ENCODE measurements around the gene CD40. TPM values are rescaled to one million over a fixed set of nuclear protein-coding genes. Genes with fewer than 3 reads are reported as not detected.

Gene CD40
- total and polyA plus RNA-seq, 2 of the 4 experiments (the other 2 are of a cell fraction), result 0.36 to 0.92 TPM

- Histone ChIP-seq H2BK15ac (ENCODE audit: low read depth, low read length) (no peak overlapping the region), H2AFZ (replicated peaks; ENCODE audit: low read length, poor library complexity) (peak overlapping the region; percentile 98), H3K14ac (replicated peaks; ENCODE audit: low read depth, low read length) (peak overlapping the region; percentile 99), H2BK120ac (ENCODE audit: low read depth, low read length) (peak overlapping the region; percentile 57; the same call in 1 of the 2 replicates), H3K23ac (ENCODE audit: low read depth, low read length) (peak overlapping the region; percentile 93; the same call in 1 of the 2 replicates), H3K9ac (ENCODE audit: low read depth, low read length) (peak overlapping the region; percentile 98), H4K91ac (ENCODE audit: insufficient read depth, low read depth, low read length) (peak overlapping the region; percentile 75; the same call in 1 of the 2 replicates), H2BK20ac (ENCODE audit: low read depth, low read length) (no peak overlapping the region), H4K8ac (ENCODE audit: low read depth in 2 of 2, low read length in 2 of 2) (peak overlapping the region; percentile 90 to 93), H2BK5ac (ENCODE audit: low read depth, low read length, poor library complexity, severe bottlenecking) (peak overlapping the region; percentile 98), H2AK9ac (replicated peaks; ENCODE audit: low read depth, low read length, poor library complexity) (peak overlapping the region; percentile 77), H3K56ac (ENCODE audit: extremely low read depth, insufficient read depth, low read length) (peak overlapping the region; percentile 55; the same call in 1 of the 2 replicates), H3K18ac (ENCODE audit: low read depth, low read length) (peak overlapping the region; percentile 90; the same call in 1 of the 2 replicates), H3K79me1 (ENCODE audit: low read depth in 1 of 2, low read length in 2 of 2) (peaks cover 16 to 44% of the 10 kb centered on the region in 2 experiments), H3K4me2 (ENCODE audit: low read depth, low read length) (peak overlapping the region; percentile 97), H3K4ac (ENCODE audit: low read depth, low read length) (peak overlapping the region; percentile 87), H3K4me1 (ENCODE audit: control insufficient read depth, insufficient read depth, low read length) (peaks cover 7% of the 10 kb centered on the region), H4K5ac (ENCODE audit: low read depth, low read length) (peak overlapping the region; percentile 81; the same call in 1 of the 2 replicates), H3K36me3 (ENCODE audit: control insufficient read depth, insufficient read depth, low read length) (no peaks in the 10 kb centered on the region), H3K27me3 (ENCODE audit: control insufficient read depth, insufficient read depth, low read length) (no peaks in the 10 kb centered on the region), H2AK5ac (ENCODE audit: low read depth, low read length) (0 out of 2 replicates have a peak overlapping the region, but pooled peaks have one; percentile 61), H4K20me1 (ENCODE audit: insufficient read depth, low read length) (peaks cover 53% of the 10 kb centered on the region), H3K27ac (ENCODE audit: insufficient read depth, low read length) (peak overlapping the region; percentile 97), H3K4me3 (ENCODE audit: insufficient read depth, low read depth, low read length) (peak overlapping the region; percentile 91), H3K9me3 (ENCODE audit: control insufficient read depth, insufficient read depth, low read length) (no peaks in the 10 kb centered on the region), H3K9me1 (ENCODE audit: insufficient read depth, low read length) (peaks cover 7% of the 10 kb centered on the region; the same call in 1 of the 2 replicates)
- CTCF ChIA-PET, result no interaction called here
- dilution Hi-C loops (cut with HindIII; ENCODE audit: low sequenced_read_pairs, unreplicated experiment) (no loop called here), intact Hi-C loops (cut with micrococcal nuclease) (loop anchor here (1.0 to 10.0 kb wide), 4 partner anchors 31 to 314 kb away; partner anchors contain the start of gene ZNF335), in situ Hi-C loops (cut with MboI; ENCODE audit: low sequenced_read_pairs) (no loop called here)
- peak; percentile 33 for ATAC-seq (ENCODE audit: low read depth)
- POLR2A ChIA-PET (ENCODE audit: unreplicated experiment), result no interaction called here
- WGBS, 2 experiments (ENCODE audit: extremely low coverage in 2 of 2, insufficient read length in 1 of 2), result 0% methylated on average over 24 of the region's 31 CpGs; no CpG with 5 or more reads in 1 of the 2 experiments
- TF ChIP-seq RAD21 (IDR thresholded peaks at IDR 0.05; ENCODE audit: low read length) (no peak), CEBPB (IDR thresholded peaks at IDR 0.05; ENCODE audit: low read depth, low read length) (no peak), RCOR1 (IDR thresholded peaks at IDR 0.05; ENCODE audit: insufficient replicate concordance, low read length) (no peak), MAFK (IDR thresholded peaks at IDR 0.05; ENCODE audit: low read depth, low read length) (no peak), CTCF (conservative IDR thresholded peaks at IDR 0.05; ENCODE audit: low read depth, low read length) (no peak), NFE2L2 (IDR thresholded peaks at IDR 0.05; ENCODE audit: low read depth, low read length) (no peak), BHLHE40 (IDR thresholded peaks at IDR 0.05; ENCODE audit: low read depth, low read length) (no peak)
- no TSS peak for BruUV-seq (replicated peaks)
- peak; percentile 12 for DNase-seq
Measured at GRCh38 chr20:46089167-46089416, 29.0 kb upstream of the CD40 start.

Measured in IMR-90 (cell line).